Measurements from ENCODE around the gene ATP6V1A. TPM values are rescaled to one million over a fixed set of nuclear protein-coding genes. Genes with fewer than 3 reads are reported as not detected.

ATP6V1A gene
- 12.1 to 22.3 TPM (median 20.0 TPM) in 5 replicates for total RNA-seq (2022; extraction: Qiagen RNA extraction; ENCODE audit: low read depth)

GRCh38 chr3:113746548-113747282 lies at the start of gene ATP6V1A:
TSS of gene ATP6V1A (plus strand) at chr3:113747035. CDS start at chr3:113778754, 31,719 bp downstream.

GRCh38 chr3:113745756-113746547 lies 883 bp upstream of the ATP6V1A start, which contains the start of gene NAA50:
TSS of gene NAA50 (minus strand) at chr3:113746249. CDS start at chr3:113745949, 300 bp downstream.

DNA sequence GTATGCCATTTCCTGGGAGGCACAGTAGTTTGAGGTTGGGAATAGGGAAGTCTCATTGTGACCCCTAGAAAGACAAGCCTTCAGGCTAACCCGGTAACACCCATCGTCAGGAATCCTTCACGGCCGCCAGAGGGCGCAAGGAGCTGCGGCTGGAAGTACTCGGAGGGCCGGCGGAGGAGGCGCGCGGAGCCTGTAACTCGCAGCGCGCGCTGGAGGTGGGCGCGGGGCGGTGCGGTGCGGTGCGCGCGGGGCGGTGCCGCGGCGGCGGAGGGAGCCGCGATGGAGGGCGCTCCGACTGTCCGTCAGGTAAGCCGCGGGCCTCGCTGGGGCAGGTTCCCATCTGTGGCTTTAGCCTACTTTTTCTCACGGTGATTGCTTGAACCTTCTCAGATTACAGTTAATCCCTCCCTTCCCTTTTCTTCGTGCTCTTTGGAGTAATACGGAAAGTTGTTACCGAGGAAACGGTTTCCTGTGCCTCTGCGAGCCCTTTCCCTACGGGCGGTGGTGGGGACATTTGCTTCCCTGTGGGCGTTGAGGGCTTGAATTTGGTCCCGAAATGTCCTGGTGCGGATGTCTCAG lies 91.9 kb downstream of the ATP6V1A start, which contains the start of gene GRAMD1C:
Gene GRAMD1C, plus strand, starts transcription at position 158 of the 579 bp plus-strand sequence. Its CDS starts 122 bp downstream, at position 280.

Other genes starting within 250 kb of the ATP6V1A start
- gene SPICE1, start 231.9 kb upstream of the ATP6V1A start, total RNA-seq (2022; extraction: Qiagen RNA extraction; ENCODE audit: low read depth) = 3.0 to 10.4 TPM (median 7.2 TPM) in 5 replicates
- 0.42 to 0.90 TPM (median 0.58 TPM) in 5 replicates for gene SIDT1, start 214.5 kb upstream of the ATP6V1A start, total RNA-seq (2022; extraction: Qiagen RNA extraction; ENCODE audit: low read depth)
- gene USF3, start 50.4 kb upstream of the ATP6V1A start, total RNA-seq (2022; extraction: Qiagen RNA extraction; ENCODE audit: low read depth) = 1.8 to 3.2 TPM (median 2.8 TPM) in 5 replicates
- gene NAA50, start 786 bp upstream of the ATP6V1A start, total RNA-seq (2022; extraction: Qiagen RNA extraction; ENCODE audit: low read depth) = 102 to 178 TPM (median 151 TPM) in 5 replicates
- 0.23 to 2.3 TPM (median 0.54 TPM) in 5 replicates for gene GRAMD1C, start 91.8 kb downstream of the ATP6V1A start, total RNA-seq (2022; extraction: Qiagen RNA extraction; ENCODE audit: low read depth)
- gene ZDHHC23, start 201.0 kb downstream of the ATP6V1A start, total RNA-seq (2022; extraction: Qiagen RNA extraction; ENCODE audit: low read depth) = 3.1 to 4.0 TPM (median 3.8 TPM) in 5 replicates